Kidney capillary endothelial cell (primary cell): ENCODE data around the gene HLTF.
A peak's percentile ranks its signal among the peaks of the same experiment; 100 is the strongest.

Experiments used
- DNase-seq: peaks from one replicate; pipeline ENCODE4 v3.0.0-alpha.2; 2018; ENCODE audit warnings: low spot score

HLTF gene

GRCh38 chr3:149089395-149089794 lies 3.1 kb upstream of the HLTF start:
- DNase-seq = no peak

- DNase-seq = no peak
These were observed 875 bp upstream of the HLTF start for GRCh38 chr3:149087208-149087607.

- DNase-seq = peak; percentile 36
These were observed 503 bp downstream of the HLTF start for GRCh38 chr3:149085828-149086231.

- DNase-seq = no peak
These were observed 4.6 kb downstream of the HLTF start for GRCh38 chr3:149081772-149082171.

- DNase-seq = peak; percentile 5
These were observed 5.6 kb downstream of the HLTF start for GRCh38 chr3:149080699-149081091.

GRCh38 chr3:149080011-149080698 lies 6.2 kb downstream of the HLTF start:
- no peak for DNase-seq

GRCh38 chr3:149077628-149078027 lies 8.7 kb downstream of the HLTF start:
- DNase-seq = no peak

- no peak for DNase-seq
These were observed 18.4 kb downstream of the HLTF start for GRCh38 chr3:149067883-149068282.

GRCh38 chr3:149061776-149062175 lies 24.6 kb downstream of the HLTF start:
- no peak for DNase-seq

GRCh38 chr3:149058602-149059001 lies 27.7 kb downstream of the HLTF start:
- DNase-seq = no peak

- no peak for DNase-seq
These were observed 28.1 kb downstream of the HLTF start for GRCh38 chr3:149058198-149058597.

GRCh38 chr3:149055575-149055974 lies 30.8 kb downstream of the HLTF start:
- no peak for DNase-seq

GRCh38 chr3:149044339-149045083 lies 41.8 kb downstream of the HLTF start:
- DNase-seq = no peak

- DNase-seq = no peak
These were observed 43.4 kb downstream of the HLTF start for GRCh38 chr3:149042789-149043386.

GRCh38 chr3:149038322-149038721 lies 48.0 kb downstream of the HLTF start:
- no peak for DNase-seq

- DNase-seq = no peak
These were observed 48.6 kb downstream of the HLTF start for GRCh38 chr3:149037684-149038083.

- DNase-seq = no peak
These were observed 55.2 kb downstream of the HLTF start for GRCh38 chr3:149031096-149031495.

- no peak for DNase-seq
These were observed 59.6 kb downstream of the HLTF start for GRCh38 chr3:149026718-149027117.

GRCh38 chr3:149023951-149024350 lies 62.4 kb downstream of the HLTF start:
- DNase-seq = no peak

- DNase-seq = no peak
These were observed 64.5 kb downstream of the HLTF start for GRCh38 chr3:149021830-149022229.

- no peak for DNase-seq
These were observed 65.5 kb downstream of the HLTF start for GRCh38 chr3:149020839-149021252.

GRCh38 chr3:149020196-149020838 lies 66.0 kb downstream of the HLTF start:
- DNase-seq = no peak

- DNase-seq = no peak
These were observed 66.8 kb downstream of the HLTF start for GRCh38 chr3:149019580-149019979.
